ENCODE measurements around the gene FAXDC2. TPM values are rescaled to one million over a fixed set of nuclear protein-coding genes. Genes with fewer than 3 reads are reported as not detected.

FAXDC2 gene
- total and polyA plus RNA-seq, 2 of the 8 experiments (the other 6 are each of a cell fraction or from before 2014, with no cell fraction given): 3.7 to 5.9 TPM

- TF ChIP-seq, protein P1, sequence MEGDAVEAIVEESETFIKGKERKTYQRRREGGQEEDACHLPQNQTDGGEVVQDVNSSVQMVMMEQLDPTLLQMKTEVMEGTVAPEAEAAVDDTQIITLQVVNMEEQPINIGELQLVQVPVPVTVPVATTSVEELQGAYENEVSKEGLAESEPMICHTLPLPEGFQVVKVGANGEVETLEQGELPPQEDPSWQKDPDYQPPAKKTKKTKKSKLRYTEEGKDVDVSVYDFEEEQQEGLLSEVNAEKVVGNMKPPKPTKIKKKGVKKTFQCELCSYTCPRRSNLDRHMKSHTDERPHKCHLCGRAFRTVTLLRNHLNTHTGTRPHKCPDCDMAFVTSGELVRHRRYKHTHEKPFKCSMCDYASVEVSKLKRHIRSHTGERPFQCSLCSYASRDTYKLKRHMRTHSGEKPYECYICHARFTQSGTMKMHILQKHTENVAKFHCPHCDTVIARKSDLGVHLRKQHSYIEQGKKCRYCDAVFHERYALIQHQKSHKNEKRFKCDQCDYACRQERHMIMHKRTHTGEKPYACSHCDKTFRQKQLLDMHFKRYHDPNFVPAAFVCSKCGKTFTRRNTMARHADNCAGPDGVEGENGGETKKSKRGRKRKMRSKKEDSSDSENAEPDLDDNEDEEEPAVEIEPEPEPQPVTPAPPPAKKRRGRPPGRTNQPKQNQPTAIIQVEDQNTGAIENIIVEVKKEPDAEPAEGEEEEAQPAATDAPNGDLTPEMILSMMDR (IDR thresholded peaks at IDR 0.05; ENCODE audit: control extremely low read depth in 1 of 3, insufficient read depth in 1 of 3, low read depth in 1 of 3, low read length in 3 of 3): no peak
- no peak for TF ChIP-seq HDAC6 (IDR thresholded peaks at IDR 0.05; ENCODE audit: low read depth, low read length)
- no peak for TF ChIP-seq JUN (IDR thresholded peaks at IDR 0.05; ENCODE audit: low read depth, low read length)
- TF ChIP-seq JUND (IDR thresholded peaks at IDR 0.05; ENCODE audit: low read length): no peak
- no peak for TF ChIP-seq EP300 (IDR thresholded peaks at IDR 0.05; ENCODE audit: borderline replicate concordance in 1 of 2, low read depth in 2 of 2, low read length in 2 of 2)
- TF ChIP-seq KDM5A (IDR thresholded peaks at IDR 0.05; ENCODE audit: low read length): no peak
- peak in 1 of 2 experiments; percentile 73; a peak in 3 of 4 replicates for TF ChIP-seq HDAC2 (IDR thresholded peaks at IDR 0.05; ENCODE audit: borderline replicate concordance in 1 of 2, low read depth in 2 of 2, low read length in 2 of 2)
- no peak for TF ChIP-seq USF2 (IDR thresholded peaks at IDR 0.05; ENCODE audit: low read length)
- TF ChIP-seq BRCA1 (IDR thresholded peaks at IDR 0.05; ENCODE audit: low read depth, low read length): no peak
- TF ChIP-seq RAD21 (IDR thresholded peaks at IDR 0.05 in 1 of 2, conservative IDR thresholded peaks at IDR 0.05 in 1 of 2; ENCODE audit: low read depth in 2 of 2, low read length in 2 of 2): no peak
- peak; percentile 42 to 73; a peak in 2 of 4 replicates for TF ChIP-seq SIN3A (conservative IDR thresholded peaks at IDR 0.05 in 1 of 2, IDR thresholded peaks at IDR 0.05 in 1 of 2; ENCODE audit: low read depth in 1 of 2, low read length in 2 of 2)
- TF ChIP-seq SIX5 (IDR thresholded peaks at IDR 0.05; ENCODE audit: low read depth, low read length): no peak
- no peak for TF ChIP-seq NANOG (IDR thresholded peaks at IDR 0.05; ENCODE audit: insufficient read depth, low read depth, low read length, poor library complexity, severe bottlenecking)
- TF ChIP-seq TAF7 (optimal IDR thresholded peaks at IDR 0.05; ENCODE audit: borderline replicate concordance, low read depth, low read length): no peak
- TF ChIP-seq, protein P2, sequence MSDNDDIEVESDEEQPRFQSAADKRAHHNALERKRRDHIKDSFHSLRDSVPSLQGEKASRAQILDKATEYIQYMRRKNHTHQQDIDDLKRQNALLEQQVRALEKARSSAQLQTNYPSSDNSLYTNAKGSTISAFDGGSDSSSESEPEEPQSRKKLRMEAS (IDR thresholded peaks at IDR 0.05): peak; percentile 96
Observed at GRCh38 chr5:154857530-154858296, 7.3 kb upstream of the FAXDC2 start (continued).
